Measurements from ENCODE around the gene IL17REL. TPM values are rescaled to one million over a fixed set of nuclear protein-coding genes. Genes with fewer than 3 reads are reported as not detected.

IL17REL gene
- total and polyA plus RNA-seq, 2 of the 13 experiments (the other 11 are each of a cell fraction or from before 2014, with no cell fraction given) = not detected

DNA sequence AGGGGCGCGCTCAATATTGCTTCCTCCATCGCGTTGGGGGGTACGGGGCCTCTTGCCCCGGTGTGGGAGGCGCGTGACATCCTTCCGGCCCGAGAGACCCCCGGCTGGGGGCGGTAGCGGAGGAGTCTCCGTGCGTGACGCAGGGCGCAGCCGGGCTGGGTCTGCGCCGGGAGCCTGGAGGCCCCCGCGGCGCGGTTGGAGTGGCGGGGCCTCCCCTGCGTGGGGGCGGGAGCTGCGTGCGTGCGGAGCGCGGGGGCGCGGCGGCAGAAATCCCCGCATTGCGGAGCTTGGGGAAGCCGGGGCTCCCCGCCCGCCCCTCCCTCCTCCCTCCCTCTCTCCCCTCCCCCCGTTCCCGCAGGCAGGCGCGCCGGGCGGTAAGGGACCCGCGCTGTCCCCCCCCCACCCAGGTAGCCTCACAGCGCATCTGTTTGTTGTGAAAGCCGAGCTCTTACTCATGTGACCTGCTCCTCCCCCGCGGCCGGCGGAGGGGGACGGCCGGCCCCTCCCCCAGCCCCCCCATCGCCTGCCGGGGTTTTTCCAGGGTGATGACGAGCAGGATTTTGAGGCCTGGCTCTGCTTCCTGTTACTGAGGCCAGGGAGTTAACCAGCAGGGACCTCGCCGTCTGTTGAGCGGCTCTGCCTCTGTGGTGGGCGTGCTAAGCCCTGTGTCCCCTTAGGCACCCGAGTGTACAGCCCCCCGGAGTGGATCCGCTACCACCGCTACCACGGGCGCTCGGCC lies 50.4 kb downstream of the IL17REL start (continued):
- TF ChIP-seq, protein P1, sequence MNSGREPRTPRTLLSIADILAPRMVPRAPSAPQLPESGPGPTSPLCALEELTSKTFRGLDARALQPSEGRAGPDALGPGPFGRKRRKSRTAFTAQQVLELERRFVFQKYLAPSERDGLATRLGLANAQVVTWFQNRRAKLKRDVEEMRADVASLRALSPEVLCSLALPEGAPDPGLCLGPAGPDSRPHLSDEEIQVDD (CRISPR knock-in tag; IDR thresholded peaks at IDR 0.05; ENCODE audit: borderline replicate concordance) = 0 out of 2 replicates have a peak, but pooled peaks have one; percentile 11
- TF ChIP-seq RBM39 (IDR thresholded peaks at IDR 0.05; ENCODE audit: low read depth, low read length, poor library complexity, severe bottlenecking) = no peak
- TF ChIP-seq ZNF562 (CRISPR knock-in tag; IDR thresholded peaks at IDR 0.05; ENCODE audit: borderline replicate concordance) = no peak
- TF ChIP-seq, protein P2, sequence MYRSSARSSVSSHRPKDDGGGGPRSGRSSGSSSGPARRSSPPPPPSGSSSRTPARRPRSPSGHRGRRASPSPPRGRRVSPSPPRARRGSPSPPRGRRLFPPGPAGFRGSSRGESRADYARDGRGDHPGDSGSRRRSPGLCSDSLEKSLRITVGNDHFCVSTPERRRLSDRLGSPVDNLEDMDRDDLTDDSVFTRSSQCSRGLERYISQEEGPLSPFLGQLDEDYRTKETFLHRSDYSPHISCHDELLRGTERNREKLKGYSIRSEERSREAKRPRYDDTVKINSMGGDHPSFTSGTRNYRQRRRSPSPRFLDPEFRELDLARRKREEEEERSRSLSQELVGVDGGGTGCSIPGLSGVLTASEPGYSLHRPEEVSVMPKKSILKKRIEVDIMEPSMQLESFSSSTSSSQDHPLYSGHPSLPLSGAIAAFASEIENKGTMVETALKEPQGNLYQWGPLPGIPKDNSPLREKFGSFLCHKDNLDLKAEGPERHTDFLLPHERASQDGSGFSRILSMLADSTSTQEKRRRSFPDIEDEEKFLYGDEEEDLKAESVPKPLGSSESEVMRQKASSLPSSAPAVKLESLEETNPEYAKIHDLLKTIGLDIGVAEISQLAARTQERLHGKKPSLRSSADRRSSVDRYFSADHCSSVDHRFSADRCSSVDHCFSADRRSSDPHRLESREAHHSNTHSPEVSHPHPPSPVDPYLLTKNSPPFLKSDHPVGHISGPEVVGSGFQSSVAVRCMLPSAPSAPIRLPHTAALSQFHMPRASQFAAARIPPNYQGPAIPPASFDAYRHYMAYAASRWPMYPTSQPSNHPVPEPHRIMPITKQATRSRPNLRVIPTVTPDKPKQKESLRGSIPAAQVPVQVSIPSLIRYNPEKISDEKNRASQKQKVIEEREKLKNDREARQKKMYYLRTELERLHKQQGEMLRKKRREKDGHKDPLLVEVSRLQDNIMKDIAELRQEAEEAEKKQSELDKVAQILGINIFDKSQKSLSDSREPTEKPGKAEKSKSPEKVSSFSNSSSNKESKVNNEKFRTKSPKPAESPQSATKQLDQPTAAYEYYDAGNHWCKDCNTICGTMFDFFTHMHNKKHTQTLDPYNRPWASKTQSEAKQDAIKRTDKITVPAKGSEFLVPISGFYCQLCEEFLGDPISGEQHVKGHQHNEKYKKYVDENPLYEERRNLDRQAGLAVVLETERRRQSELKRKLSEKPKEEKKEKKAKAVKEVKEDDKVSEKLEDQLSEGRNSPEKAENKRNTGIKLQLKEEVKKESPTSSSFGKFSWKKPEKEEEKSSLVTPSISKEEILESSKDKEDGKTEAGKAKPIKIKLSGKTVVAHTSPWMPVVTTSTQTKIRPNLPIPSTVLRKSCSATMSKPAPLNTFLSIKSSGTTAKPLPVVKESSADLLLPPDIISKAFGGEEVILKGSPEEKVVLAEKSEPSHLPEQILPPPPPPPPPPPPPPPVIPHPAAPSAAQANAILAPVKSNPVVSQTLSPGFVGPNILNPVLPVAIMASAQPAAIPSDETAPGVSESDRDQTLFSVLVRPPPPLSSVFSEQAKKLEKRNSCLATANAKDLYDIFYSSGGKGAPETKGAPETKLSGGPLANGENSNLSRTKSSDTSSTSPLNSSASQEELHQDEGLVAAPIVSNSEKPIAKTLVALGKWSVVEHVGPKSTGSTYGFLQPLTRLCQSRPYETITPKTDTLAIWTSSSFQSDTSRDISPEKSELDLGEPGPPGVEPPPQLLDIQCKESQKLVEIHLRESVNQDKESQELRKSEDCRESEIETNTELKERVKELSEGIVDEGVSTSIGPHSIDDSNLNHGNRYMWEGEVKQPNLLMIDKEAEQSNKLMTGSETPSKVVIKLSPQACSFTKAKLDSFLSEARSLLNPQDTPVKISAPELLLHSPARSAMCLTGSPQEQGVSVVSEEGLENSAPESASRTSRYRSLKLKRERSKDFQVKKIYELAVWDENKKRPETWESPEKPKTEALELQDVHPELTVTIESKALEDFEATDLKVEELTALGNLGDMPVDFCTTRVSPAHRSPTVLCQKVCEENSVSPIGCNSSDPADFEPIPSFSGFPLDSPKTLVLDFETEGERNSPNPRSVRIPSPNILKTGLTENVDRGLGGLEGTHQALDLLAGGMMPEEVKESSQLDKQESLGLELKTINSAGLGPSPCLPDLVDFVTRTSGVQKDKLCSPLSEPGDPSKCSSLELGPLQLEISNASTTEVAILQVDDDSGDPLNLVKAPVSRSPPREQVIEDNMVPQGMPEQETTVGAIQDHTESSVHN (CRISPR knock-in tag; IDR thresholded peaks at IDR 0.05) = no peak
- no peak for TF ChIP-seq ZNF121 (CRISPR knock-in tag; IDR thresholded peaks at IDR 0.05)
- TF ChIP-seq SSRP1 (CRISPR knock-in tag; IDR thresholded peaks at IDR 0.05) = no peak
- TF ChIP-seq ZBTB8A (CRISPR knock-in tag; IDR thresholded peaks at IDR 0.05; ENCODE audit: borderline replicate concordance, low read depth) = no peak
- no peak for TF ChIP-seq NFIB (CRISPR knock-in tag; IDR thresholded peaks at IDR 0.05; ENCODE audit: borderline replicate concordance)
- 0 out of 2 replicates have a peak, but pooled peaks have one; percentile 9 for TF ChIP-seq ZMYM4 (CRISPR knock-in tag; IDR thresholded peaks at IDR 0.05)
- no peak for TF ChIP-seq MTF2 (CRISPR knock-in tag; IDR thresholded peaks at IDR 0.05; ENCODE audit: borderline replicate concordance)
- no peak for TF ChIP-seq ZNF563 (CRISPR knock-in tag; IDR thresholded peaks at IDR 0.05)
- TF ChIP-seq HNRNPK (IDR thresholded peaks at IDR 0.05; ENCODE audit: low read depth, low read length, poor library complexity, severe bottlenecking) = peak; percentile 88
- no peak for TF ChIP-seq GTF2F1 (IDR thresholded peaks at IDR 0.05; ENCODE audit: low read length)
- TF ChIP-seq, protein P3, sequence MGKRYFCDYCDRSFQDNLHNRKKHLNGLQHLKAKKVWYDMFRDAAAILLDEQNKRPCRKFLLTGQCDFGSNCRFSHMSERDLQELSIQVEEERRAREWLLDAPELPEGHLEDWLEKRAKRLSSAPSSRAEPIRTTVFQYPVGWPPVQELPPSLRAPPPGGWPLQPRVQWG (CRISPR knock-in tag; IDR thresholded peaks at IDR 0.05; ENCODE audit: borderline replicate concordance, low read depth) = no peak
- peak; percentile 47; the same call in 1 of the 2 replicates for TF ChIP-seq ELF3 (CRISPR knock-in tag; IDR thresholded peaks at IDR 0.05)
- no peak for TF ChIP-seq PRPF4 (IDR thresholded peaks at IDR 0.05; ENCODE audit: low read depth, low read length, poor library complexity, severe bottlenecking)
- no peak for TF ChIP-seq ZBTB1 (CRISPR knock-in tag; IDR thresholded peaks at IDR 0.05; ENCODE audit: borderline replicate concordance)
- no peak for TF ChIP-seq SUZ12 (IDR thresholded peaks at IDR 0.05; ENCODE audit: low read depth, low read length)
- TF ChIP-seq HNRNPL (IDR thresholded peaks at IDR 0.05; ENCODE audit: low read depth, low read length) = no peak
- no peak for TF ChIP-seq ZNF556 (CRISPR knock-in tag; IDR thresholded peaks at IDR 0.05; ENCODE audit: borderline replicate concordance)
- TF ChIP-seq CHCHD3 (CRISPR knock-in tag; IDR thresholded peaks at IDR 0.05) = no peak
- peak in 1 of 2 experiments; percentile 50; a peak in 1 of 4 replicates for TF ChIP-seq POLR2A (IDR thresholded peaks at IDR 0.05; ENCODE audit: insufficient read depth in 1 of 2, low read depth in 2 of 2, low read length in 2 of 2)

All from HepG2 (cell line).